Panc1 (cell line): ENCODE data around the gene KLF2. TPM values are rescaled to one million over a fixed set of nuclear protein-coding genes. Genes with fewer than 3 reads are reported as not detected.

Experiments used
- ATAC-seq: fragments of 200-7000 bp; cut with Tn5 transposase; 2 replicates; pipeline ENCODE4 v1.9.1; 2020; ENCODE audit warnings: mild to moderate bottlenecking, moderate library complexity
- BruUV-seq: library from RNA; stranded (reverse); fragments of 400-500 nt; replicated peaks from 2 replicates; lab custom pipeline; 2021; lab: Mats Ljungman, UMichigan
- CTCF ChIA-PET: fragments of 300-600 bp; sonication (Branson Sonifier 250); formaldehyde crosslinking; loops from one replicate; lab custom pipeline; 2022; ENCODE audit warnings: antibody characterized with exemption; lab: Charles Lee
- POLR2A ChIA-PET: fragments of 300-600 bp; sonication (Branson Sonifier 250); formaldehyde crosslinking; loops from one replicate; lab custom pipeline; 2022; ENCODE audit warnings: antibody characterized with exemption; lab: Charles Lee
- DNase-seq: peaks from one replicate; pipeline ENCODE4 v3.0.0-alpha.2; 2010; ENCODE audit warnings: low read depth, low spot score
- H3K27ac ChIP-seq: 2 replicates; pipeline ENCODE4 v1.5.1; 2011; ENCODE audit warnings: mild to moderate bottlenecking, low read length, inconsistent platforms
- H3K27me3 ChIP-seq: fragments of 200-500 bp; sonication (Bioruptor generic); 2 replicates; pipeline ENCODE4 v1.6.0; 2014; ENCODE audit warnings: low read length, inconsistent platforms; ENCODE audit not compliant: control insufficient read depth, insufficient read depth
- H3K36me3 ChIP-seq: fragments of 200-500 bp; sonication (Bioruptor generic); 2 replicates; pipeline ENCODE4 v1.5.1; 2014; ENCODE audit warnings: inconsistent platforms, mild to moderate bottlenecking, low read length, moderate library complexity; ENCODE audit not compliant: control insufficient read depth, insufficient read depth
- H3K4me1 ChIP-seq: 2 replicates; pipeline ENCODE4 v1.5.1; 2011; ENCODE audit warnings: inconsistent platforms, mild to moderate bottlenecking, low read length, moderate library complexity; ENCODE audit not compliant: control insufficient read depth, insufficient read depth
- H3K4me3 ChIP-seq, 2 experiments: 2 replicates each; pipeline ENCODE4 v1.5.1; 2011 to 2012; ENCODE audit warnings: low read depth in 2 of 2, low read length in 2 of 2, mild to moderate bottlenecking in 2 of 2, inconsistent platforms in 1 of 2, moderate library complexity in 1 of 2
- H3K9me3 ChIP-seq: fragments of 200-500 bp; sonication (Bioruptor generic); 2 replicates; pipeline ENCODE4 v1.5.1; 2014; ENCODE audit warnings: low read depth, mild to moderate bottlenecking, inconsistent platforms, low read length, moderate library complexity; ENCODE audit not compliant: control insufficient read depth, insufficient read depth
- POLR2AphosphoS5 ChIP-seq: IDR thresholded peaks from 2 replicates; pipeline ENCODE4 v1.6.1; 2012; ENCODE audit warnings: mild to moderate bottlenecking, low read depth, low read length, moderate library complexity
- SIN3A ChIP-seq: IDR thresholded peaks from 2 replicates; pipeline ENCODE4 v1.6.1; 2012; ENCODE audit warnings: low read depth, mild to moderate bottlenecking, low read length, moderate library complexity, borderline replicate concordance; ENCODE audit not compliant: insufficient read depth
- TCF7L2 ChIP-seq: IDR thresholded peaks from 2 replicates; pipeline ENCODE4 v1.6.1; 2011; ENCODE audit warnings: mild to moderate bottlenecking, low read depth, low read length, inconsistent platforms
- in situ Hi-C: cut with HindIII; loops from 2 replicates; pipeline ENCODE4 v1.10.0; 2016; ENCODE audit warnings: low sequenced_read_pairs, low pct_unique_long_range_greater_than_20kb
- intact Hi-C: fragments of 100-400 bp; cut with micrococcal nuclease; formaldehyde crosslinking; loops from one replicate; pipeline ENCODE4 v1.10.0; 2022; ENCODE audit not compliant: unreplicated experiment
- total RNA-seq: library from RNA; stranded (reverse); gene quantifications from one replicate; pipeline ENCODE4 v1.2.1, GENCODE V29; 2021; ENCODE audit not compliant: unreplicated experiment
- TF ChIP-seq, protein P1 (sequence below): fragments of 450-650 bp; IDR thresholded peaks from 2 replicates; pipeline ENCODE4 v1.5.1; 2017; ENCODE audit warnings: mild to moderate bottlenecking
- TF ChIP-seq, protein P2 (sequence below), 2 experiments: IDR thresholded peaks; 2 replicates each; pipeline ENCODE4 v1.6.1; 2011 to 2012; ENCODE audit warnings: low read depth in 2 of 2, control low read depth in 1 of 2, low read length in 1 of 2, mild to moderate bottlenecking in 1 of 2, moderate library complexity in 1 of 2; ENCODE audit not compliant: insufficient read depth in 1 of 2

KLF2 gene
- total RNA-seq, 1 experiment from 2014 or later: 3.5 TPM

DNA sequence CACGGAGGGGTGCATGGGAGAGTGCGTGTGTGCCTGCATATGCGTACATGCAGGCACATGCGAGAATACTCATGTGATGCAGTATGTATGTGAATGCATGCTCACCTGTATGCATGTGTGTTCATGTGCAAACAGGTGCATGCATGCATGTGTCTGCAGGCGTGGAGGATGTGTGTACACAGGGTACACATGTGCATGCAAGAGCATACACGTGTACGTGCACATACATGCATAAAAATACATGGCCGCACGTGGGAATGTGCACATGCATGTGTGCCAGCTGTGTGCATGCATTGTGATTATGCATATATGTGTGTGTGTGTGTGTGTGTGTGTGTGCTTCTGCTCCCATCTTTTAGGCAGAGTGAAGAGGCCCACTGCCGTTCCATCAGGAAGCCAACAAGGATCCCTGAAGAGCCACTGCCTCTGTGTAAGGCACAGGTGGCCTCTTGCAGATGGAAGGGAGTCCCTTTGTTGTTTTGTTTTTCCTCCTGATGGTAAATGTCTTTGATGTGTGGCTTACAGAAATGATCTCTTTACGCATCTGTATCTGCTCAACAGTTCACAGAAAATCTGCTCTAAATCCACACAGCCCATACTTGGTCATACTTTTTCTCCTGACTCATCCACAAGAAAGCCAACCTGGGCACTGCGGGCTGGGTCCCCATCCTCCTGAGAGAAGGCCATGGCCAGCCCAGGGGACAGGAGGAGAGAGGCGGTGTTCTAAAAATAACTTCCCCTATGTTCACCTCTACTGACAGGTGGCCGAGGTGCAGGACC is 50.7 kb downstream of the KLF2 start:
- H3K9me3 ChIP-seq: no peaks in the 10 kb centered on the region
- no peak for DNase-seq
- in situ Hi-C loops: no loop called here
- no peak for ATAC-seq
- no peaks in the 10 kb centered on the region for H3K36me3 ChIP-seq
- BruUV-seq: no TSS peak
- no peaks in the 10 kb centered on the region for H3K4me1 ChIP-seq
- no peak overlapping the region for H3K27ac ChIP-seq
- TF ChIP-seq, protein P1, sequence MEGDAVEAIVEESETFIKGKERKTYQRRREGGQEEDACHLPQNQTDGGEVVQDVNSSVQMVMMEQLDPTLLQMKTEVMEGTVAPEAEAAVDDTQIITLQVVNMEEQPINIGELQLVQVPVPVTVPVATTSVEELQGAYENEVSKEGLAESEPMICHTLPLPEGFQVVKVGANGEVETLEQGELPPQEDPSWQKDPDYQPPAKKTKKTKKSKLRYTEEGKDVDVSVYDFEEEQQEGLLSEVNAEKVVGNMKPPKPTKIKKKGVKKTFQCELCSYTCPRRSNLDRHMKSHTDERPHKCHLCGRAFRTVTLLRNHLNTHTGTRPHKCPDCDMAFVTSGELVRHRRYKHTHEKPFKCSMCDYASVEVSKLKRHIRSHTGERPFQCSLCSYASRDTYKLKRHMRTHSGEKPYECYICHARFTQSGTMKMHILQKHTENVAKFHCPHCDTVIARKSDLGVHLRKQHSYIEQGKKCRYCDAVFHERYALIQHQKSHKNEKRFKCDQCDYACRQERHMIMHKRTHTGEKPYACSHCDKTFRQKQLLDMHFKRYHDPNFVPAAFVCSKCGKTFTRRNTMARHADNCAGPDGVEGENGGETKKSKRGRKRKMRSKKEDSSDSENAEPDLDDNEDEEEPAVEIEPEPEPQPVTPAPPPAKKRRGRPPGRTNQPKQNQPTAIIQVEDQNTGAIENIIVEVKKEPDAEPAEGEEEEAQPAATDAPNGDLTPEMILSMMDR: no peak
- TF ChIP-seq, protein P2, sequence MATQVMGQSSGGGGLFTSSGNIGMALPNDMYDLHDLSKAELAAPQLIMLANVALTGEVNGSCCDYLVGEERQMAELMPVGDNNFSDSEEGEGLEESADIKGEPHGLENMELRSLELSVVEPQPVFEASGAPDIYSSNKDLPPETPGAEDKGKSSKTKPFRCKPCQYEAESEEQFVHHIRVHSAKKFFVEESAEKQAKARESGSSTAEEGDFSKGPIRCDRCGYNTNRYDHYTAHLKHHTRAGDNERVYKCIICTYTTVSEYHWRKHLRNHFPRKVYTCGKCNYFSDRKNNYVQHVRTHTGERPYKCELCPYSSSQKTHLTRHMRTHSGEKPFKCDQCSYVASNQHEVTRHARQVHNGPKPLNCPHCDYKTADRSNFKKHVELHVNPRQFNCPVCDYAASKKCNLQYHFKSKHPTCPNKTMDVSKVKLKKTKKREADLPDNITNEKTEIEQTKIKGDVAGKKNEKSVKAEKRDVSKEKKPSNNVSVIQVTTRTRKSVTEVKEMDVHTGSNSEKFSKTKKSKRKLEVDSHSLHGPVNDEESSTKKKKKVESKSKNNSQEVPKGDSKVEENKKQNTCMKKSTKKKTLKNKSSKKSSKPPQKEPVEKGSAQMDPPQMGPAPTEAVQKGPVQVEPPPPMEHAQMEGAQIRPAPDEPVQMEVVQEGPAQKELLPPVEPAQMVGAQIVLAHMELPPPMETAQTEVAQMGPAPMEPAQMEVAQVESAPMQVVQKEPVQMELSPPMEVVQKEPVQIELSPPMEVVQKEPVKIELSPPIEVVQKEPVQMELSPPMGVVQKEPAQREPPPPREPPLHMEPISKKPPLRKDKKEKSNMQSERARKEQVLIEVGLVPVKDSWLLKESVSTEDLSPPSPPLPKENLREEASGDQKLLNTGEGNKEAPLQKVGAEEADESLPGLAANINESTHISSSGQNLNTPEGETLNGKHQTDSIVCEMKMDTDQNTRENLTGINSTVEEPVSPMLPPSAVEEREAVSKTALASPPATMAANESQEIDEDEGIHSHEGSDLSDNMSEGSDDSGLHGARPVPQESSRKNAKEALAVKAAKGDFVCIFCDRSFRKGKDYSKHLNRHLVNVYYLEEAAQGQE (IDR thresholded peaks at IDR 0.05; ENCODE audit: insufficient read depth in 1 of 2, low read depth in 2 of 2, low read length in 1 of 2): no peak
- TF ChIP-seq TCF7L2 (no peak), SIN3A (no peak), POLR2AphosphoS5 (no peak)
- ChIA-PET POLR2A (interaction anchor here (0.5 kb wide), 1 partner anchor 24 kb away, joined by 4 read pairs; no protein-coding TSS in a partner anchor), CTCF (no interaction called here)
- no peak overlapping the region for H3K4me3 ChIP-seq
- H3K27me3 ChIP-seq: no peaks in the 10 kb centered on the region
- intact Hi-C loops: no loop called here

DNA sequence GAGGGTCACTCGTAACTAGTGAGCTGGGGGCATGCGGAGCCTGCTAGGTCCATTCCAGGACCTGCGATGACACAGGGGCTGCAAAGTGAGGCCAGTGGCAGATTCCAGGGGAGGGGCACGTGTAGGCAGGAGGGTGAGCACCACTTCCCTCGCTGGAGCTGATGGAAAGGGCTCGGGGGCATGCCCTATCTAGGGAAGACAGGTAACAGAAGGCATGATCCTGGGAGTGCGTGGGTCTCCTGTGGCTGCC is 51.2 kb downstream of the KLF2 start:
- CTCF ChIA-PET: no interaction called here
- POLR2A ChIA-PET: no interaction called here
- in situ Hi-C loops: no loop called here

More for the DNA sequence above, 51.2 kb downstream of the KLF2 start:
- intact Hi-C loops: no loop called here
- BruUV-seq: no TSS peak
- H3K27me3 ChIP-seq: no peaks in the 10 kb centered on the region
- ATAC-seq (no peak), DNase-seq (no peak)
- no peak overlapping the region for H3K27ac ChIP-seq
- H3K36me3 ChIP-seq: no peaks in the 10 kb centered on the region
- no peak for TF ChIP-seq SIN3A
- no peak for TF ChIP-seq TCF7L2
- TF ChIP-seq POLR2AphosphoS5: no peak
- TF ChIP-seq, protein P2 (IDR thresholded peaks at IDR 0.05; ENCODE audit: insufficient read depth in 1 of 2, low read depth in 2 of 2, low read length in 1 of 2): no peak
- TF ChIP-seq, protein P1: no peak
- H3K9me3 ChIP-seq: no peaks in the 10 kb centered on the region
- H3K4me3 ChIP-seq: no peak overlapping the region
- H3K4me1 ChIP-seq: no peaks in the 10 kb centered on the region
